ENCODE data around the gene SLC16A1. TPM values are rescaled to one million over a fixed set of nuclear protein-coding genes. Genes with fewer than 3 reads are reported as not detected.

SLC16A1 gene
- total and polyA plus RNA-seq, 9 donors: 10.3 to 38.8 (median 23.3) TPM

GRCh38 chr1:112902221-112902620 is 53.8 kb downstream of the SLC16A1 start:
- intact Hi-C loops (cut with DNase I): no loop called here
- no peak for TF ChIP-seq POLR2A (IDR thresholded peaks at IDR 0.05)
- TF ChIP-seq EP300 (IDR thresholded peaks at IDR 0.05): no peak
- no peak for TF ChIP-seq CTCF (IDR thresholded peaks at IDR 0.05)
- DNase-seq: no peak
- Histone ChIP-seq H3K27ac (no peak overlapping the region), H3K9me3 (no peaks in the 10 kb centered on the region), H3K4me3 (no peak overlapping the region), H3K4me1 (ENCODE audit: insufficient read depth) (no peaks in the 10 kb centered on the region), H3K27me3 (no peaks in the 10 kb centered on the region), H3K36me3 (no peaks in the 10 kb centered on the region)

- 73 to 82% (median 73%) methylated on average over 2 of the region's 2 CpGs for WGBS, 3 donors
- intact Hi-C loops (cut with DNase I): no loop called here
- H3K9me3 ChIP-seq: no peaks in the 10 kb centered on the region
- H3K27ac ChIP-seq: no peak overlapping the region
- no peaks in the 10 kb centered on the region for H3K27me3 ChIP-seq
- TF ChIP-seq CTCF (IDR thresholded peaks at IDR 0.05) (no peak), POLR2A (IDR thresholded peaks at IDR 0.05) (no peak), EP300 (IDR thresholded peaks at IDR 0.05) (no peak)
- DNase-seq: no peak
- H3K4me3 ChIP-seq: no peak overlapping the region
- no peaks in the 10 kb centered on the region for H3K4me1 ChIP-seq (ENCODE audit: insufficient read depth)
- no peaks in the 10 kb centered on the region for H3K36me3 ChIP-seq
Observed at GRCh38 chr1:112901387-112901786, 54.6 kb downstream of the SLC16A1 start.

DNA sequence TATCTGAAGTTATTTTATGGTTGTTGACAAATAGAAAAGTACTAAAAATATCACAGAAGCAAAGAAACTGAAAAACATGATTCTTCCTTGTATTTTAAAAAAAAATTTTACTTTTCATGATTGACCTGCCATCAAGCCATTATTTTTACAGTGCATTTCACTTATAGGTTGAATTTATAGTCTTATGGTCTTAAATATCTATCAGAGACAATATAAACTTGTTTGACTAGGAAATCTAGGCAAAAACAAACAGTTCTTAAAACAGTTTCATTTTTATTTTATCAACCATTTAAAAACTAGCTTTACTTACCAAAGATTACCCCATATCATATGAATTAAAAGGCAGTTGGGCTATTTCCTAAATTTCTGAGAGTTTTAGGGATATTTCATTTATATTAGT is 59.2 kb downstream of the SLC16A1 start:
- Histone ChIP-seq H3K36me3 (no peaks in the 10 kb centered on the region), H3K4me1 (ENCODE audit: insufficient read depth) (no peaks in the 10 kb centered on the region), H3K27ac (no peak overlapping the region), H3K9me3 (peaks cover 0 to 4% of the 10 kb centered on the region in 2 donors), H3K27me3 (no peaks in the 10 kb centered on the region), H3K4me3 (no peak overlapping the region)
- TF ChIP-seq POLR2A (IDR thresholded peaks at IDR 0.05) (no peak), EP300 (IDR thresholded peaks at IDR 0.05) (no peak), CTCF (IDR thresholded peaks at IDR 0.05) (no peak)
- intact Hi-C loops (cut with DNase I): no loop called here
- DNase-seq: no peak

GRCh38 chr1:112894561-112895011 is 61.4 kb downstream of the SLC16A1 start:
- Histone ChIP-seq H3K27me3 (no peaks in the 10 kb centered on the region), H3K4me1 (ENCODE audit: insufficient read depth) (no peaks in the 10 kb centered on the region), H3K9me3 (peaks cover 0 to 4% of the 10 kb centered on the region in 2 donors), H3K27ac (no peak overlapping the region), H3K4me3 (no peak overlapping the region), H3K36me3 (no peaks in the 10 kb centered on the region)
- WGBS, 3 donors: 94 to 98% (median 97%) methylated on average over 35 of the region's 35 CpGs
- TF ChIP-seq EP300 (IDR thresholded peaks at IDR 0.05) (no peak), CTCF (IDR thresholded peaks at IDR 0.05) (no peak), POLR2A (IDR thresholded peaks at IDR 0.05) (no peak)
- no peak for DNase-seq
- intact Hi-C loops (cut with DNase I): no loop called here

GRCh38 chr1:112894010-112894292 is 62.0 kb downstream of the SLC16A1 start:
- H3K27ac ChIP-seq: no peak overlapping the region
- intact Hi-C loops (cut with DNase I): no loop called here
- no peaks in the 10 kb centered on the region for H3K4me1 ChIP-seq (ENCODE audit: insufficient read depth)
- no peak for DNase-seq
- H3K27me3 ChIP-seq: no peaks in the 10 kb centered on the region
- no peak for TF ChIP-seq EP300 (IDR thresholded peaks at IDR 0.05)
- TF ChIP-seq CTCF (IDR thresholded peaks at IDR 0.05): no peak
- TF ChIP-seq POLR2A (IDR thresholded peaks at IDR 0.05): no peak
- 94 to 97% (median 96%) methylated on average over 3 of the region's 3 CpGs for WGBS, 3 donors
- no peak overlapping the region for H3K4me3 ChIP-seq
- H3K9me3 ChIP-seq: peaks cover 0 to 4% of the 10 kb centered on the region in 2 donors
- no peaks in the 10 kb centered on the region for H3K36me3 ChIP-seq

Data from ovary (tissue), 9 donors.